LoVo (cell line): Measurements from ENCODE around the gene CCDC116.
"Not testable (repeated sequence)": the region's sequence is repeated elsewhere in the genome, so short reads cannot be mapped to it uniquely, and the experiment has no call there.

ENCODE experiments used
- DNase-seq: peaks from one replicate; pipeline ENCODE4 v3.0.0-alpha.2; 2016; ENCODE audit warnings: low spot score

CCDC116 gene

GRCh38 chr22:21609556-21610157 lies 22.9 kb upstream of the CCDC116 start:
- not testable (repeated sequence) for DNase-seq

DNA sequence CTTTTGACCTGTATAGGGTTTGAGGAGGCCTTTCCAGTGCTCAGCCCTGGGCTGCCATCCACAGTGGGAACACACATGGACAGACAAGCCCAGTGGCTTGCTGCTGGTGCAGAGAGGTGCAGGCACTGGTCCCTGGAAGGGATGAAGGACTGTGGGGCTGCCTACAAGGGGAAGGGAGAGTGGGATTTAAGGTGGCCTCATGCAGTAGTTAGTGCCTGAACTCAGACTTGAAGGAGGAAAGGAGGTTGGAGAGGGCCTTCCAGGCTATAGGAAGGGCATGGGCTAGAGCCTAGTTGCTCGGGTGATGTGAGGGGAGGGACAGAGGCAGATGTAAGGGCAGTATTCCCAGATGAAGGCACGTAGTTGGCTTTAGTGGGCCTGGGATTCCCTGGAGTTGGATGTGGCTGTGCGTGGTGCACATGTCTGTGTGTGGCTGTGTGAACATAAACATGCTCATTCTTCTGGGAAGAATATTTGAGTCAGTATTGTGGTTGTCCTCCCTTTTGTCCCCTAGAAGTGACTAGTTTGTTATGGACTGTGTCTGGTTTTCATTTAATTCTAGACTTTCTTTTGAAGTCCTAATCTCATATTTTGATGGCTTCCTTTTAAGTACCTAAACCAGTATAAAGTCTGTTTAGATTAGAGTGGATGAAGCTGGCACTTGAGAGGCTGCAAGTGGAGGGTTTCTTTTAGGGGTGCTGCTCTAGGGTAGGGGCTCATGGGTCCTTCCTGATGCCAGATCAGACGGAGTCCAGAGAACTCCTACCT lies 21.2 kb upstream of the CCDC116 start:
- DNase-seq = no peak

- DNase-seq = no peak
Measured at GRCh38 chr22:21612858-21613257, 19.7 kb upstream of the CCDC116 start.

GRCh38 chr22:21613553-21614233 lies 18.9 kb upstream of the CCDC116 start:
- no peak for DNase-seq

- DNase-seq = no peak
Measured at GRCh38 chr22:21615731-21616130, 16.8 kb upstream of the CCDC116 start.

DNA sequence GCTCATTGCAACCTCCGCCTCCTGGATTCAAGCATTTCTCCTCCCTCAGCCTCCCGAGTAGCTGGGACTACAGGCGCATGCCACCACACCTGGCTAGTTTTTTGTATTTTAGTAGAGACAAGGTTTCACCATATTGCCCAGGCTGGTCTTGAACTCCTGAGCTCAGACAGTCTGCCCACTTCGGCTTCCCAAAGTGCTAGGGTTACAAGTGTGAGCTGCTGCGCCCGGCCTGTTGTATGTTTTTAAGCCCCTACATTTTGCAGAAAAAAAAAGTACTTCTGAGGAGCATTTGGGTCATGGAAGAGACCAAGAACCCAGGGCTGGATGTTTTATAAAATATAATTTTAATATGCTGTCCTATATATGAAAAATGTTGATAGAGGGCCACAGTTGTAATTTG lies 15.2 kb upstream of the CCDC116 start:
- DNase-seq = not testable (repeated sequence)

DNA sequence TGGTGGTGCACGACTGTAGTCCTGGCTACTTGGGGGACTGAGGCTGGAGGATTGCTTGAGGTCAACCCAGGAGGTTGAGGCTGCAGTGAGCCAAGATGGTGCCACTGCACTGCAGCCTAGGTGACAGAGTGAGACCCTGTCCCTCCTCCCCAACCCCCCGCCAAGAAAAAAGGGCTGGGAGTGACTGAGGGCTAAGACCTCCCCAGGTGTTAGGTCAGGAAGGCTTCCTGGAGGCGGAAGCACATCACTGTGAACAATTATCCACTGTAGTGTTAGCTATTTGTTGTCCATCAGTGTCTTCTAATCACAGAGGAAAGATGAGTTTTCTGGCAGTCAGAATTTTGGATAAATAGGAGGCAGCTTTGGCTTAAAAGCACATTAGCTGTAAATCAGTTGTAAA lies 11.5 kb upstream of the CCDC116 start:
- no peak for DNase-seq

DNA sequence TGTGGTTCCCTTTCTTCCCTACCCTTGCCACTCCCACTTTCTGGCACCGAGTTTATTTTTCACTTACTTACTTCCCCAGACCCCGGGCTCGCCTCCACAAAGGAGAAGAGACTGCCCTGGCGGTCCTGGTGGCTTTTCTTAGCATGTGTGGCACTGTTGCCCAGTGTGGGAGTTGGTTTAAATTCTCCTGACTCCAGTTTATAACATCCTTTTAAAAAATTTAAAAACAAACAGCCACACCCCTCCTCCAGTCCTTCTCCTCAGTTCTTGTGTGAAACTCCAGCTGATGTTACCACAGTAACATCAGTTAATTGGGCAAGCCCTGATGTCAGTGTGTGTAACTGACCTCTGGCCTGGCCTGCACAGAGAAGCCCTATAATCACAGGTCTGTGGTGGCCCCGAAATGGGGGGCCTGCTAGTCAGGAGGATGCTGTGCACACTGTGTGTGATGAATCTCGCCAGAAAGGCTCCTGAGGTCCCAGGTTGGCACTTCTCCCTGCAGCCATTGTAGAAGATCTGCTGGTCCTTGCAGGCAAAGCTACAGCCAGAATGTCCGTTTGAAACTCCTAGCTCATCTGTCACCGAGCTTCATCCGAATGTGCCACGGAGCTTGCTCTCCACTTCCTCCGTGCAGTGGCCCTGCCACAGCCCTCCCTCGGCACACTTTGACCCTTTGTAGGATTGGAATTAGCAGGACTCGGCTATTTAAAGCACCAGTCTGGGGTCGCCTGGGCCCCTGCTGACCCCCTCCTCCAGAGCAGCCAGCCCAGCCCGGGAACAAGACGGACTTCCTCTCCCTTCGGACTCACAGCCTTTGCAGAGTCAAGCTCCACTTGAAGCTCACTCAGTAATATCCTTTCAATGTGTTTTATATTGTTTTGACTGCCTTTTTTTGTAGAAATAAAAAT lies 10.3 kb upstream of the CCDC116 start:
- no peak for DNase-seq

GRCh38 chr22:21622919-21623647 lies 9.5 kb upstream of the CCDC116 start:
- DNase-seq = no peak

DNA sequence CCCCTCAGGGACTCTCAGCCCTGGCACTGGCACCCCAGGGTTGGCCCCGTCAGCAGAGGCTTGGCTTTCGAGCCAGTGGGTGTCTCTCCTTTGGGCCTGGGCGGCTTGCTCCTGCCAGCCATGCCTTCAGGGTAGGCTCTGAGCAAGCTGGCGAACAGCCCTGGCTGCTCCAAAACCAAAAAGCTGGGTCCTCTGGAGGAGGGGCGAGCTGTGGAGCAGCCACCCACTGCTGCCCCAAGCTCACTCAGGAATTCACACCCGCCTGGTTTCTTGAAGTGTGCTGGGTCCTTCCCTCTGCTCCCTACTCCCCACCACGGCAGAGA lies 9.0 kb upstream of the CCDC116 start:
- DNase-seq = no peak

- DNase-seq = no peak
Measured at GRCh38 chr22:21624120-21624879, 8.3 kb upstream of the CCDC116 start.

DNA sequence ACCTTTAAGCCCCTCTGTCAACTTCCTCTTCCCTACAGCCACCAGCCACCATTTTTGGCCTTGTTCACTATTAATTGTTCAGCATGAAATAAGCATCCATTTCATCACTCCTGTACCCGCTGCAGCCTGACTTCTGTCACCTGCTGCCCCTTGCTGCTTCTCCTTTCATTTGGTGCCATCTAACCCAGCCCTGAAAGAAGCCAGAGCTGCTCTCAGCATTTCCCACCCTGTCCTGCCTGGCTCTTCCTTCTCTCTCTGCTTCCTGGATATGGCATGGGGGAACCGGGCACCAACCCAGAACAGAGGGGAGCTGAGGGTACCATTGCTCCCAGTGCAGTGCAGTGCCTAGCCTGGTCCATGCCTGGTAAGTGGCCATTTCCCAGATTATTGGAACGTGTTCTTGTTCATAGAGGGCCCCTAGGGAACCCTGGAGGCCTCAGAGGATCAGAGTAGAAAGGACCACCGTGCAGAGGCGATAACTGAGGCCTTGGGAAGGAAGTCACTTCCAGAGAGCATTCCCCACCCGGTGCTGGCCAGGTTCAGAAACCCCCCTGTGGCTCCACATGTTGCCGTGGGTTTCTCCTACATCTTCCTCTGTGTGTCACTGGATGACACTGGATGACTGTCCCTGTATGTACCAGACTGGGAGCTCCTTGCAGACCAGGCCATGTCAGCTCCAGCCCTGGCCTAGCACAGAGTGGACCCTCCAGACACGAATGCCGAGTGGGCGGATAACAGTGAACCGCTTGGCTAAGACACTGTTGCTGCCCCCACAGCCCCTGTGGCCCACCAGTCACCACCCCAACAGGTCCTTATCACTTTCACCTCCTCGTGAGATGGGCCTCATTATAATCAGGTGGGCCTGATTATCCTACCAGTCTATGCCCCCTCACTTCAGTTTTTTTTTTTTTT lies 7.4 kb upstream of the CCDC116 start:
- no peak for DNase-seq

DNA sequence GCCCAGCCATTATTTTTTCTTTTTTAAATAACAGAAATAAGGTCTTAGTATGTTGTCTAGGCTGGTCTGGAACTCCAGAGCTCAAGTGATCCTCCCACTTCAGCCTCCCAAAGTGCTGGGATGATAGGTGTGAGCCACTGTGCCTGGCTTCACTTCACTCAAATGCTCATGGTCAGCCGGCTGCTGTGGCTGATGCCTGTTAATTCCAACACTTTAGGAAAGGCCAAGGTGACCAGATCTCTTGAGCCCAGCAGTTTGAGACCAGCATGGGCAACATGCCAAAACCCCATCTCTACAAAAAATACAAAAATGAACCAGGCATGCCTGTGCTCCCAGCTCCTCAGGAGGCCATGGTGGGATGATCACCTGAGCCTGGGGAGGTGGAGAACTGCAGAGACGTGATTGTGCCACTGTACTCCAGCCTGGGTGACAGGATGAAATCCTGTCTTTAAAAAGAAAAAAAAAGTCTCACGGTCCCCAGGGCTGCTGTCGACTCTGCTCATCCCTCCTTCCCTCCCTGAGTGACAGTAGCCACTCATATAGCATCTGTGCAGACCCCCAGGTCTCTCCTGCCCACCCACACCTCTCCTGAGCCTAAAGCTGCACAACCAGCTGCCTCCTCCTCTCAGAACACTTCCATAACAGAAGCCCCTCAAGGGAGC lies 6.4 kb upstream of the CCDC116 start:
- no peak for DNase-seq

DNA sequence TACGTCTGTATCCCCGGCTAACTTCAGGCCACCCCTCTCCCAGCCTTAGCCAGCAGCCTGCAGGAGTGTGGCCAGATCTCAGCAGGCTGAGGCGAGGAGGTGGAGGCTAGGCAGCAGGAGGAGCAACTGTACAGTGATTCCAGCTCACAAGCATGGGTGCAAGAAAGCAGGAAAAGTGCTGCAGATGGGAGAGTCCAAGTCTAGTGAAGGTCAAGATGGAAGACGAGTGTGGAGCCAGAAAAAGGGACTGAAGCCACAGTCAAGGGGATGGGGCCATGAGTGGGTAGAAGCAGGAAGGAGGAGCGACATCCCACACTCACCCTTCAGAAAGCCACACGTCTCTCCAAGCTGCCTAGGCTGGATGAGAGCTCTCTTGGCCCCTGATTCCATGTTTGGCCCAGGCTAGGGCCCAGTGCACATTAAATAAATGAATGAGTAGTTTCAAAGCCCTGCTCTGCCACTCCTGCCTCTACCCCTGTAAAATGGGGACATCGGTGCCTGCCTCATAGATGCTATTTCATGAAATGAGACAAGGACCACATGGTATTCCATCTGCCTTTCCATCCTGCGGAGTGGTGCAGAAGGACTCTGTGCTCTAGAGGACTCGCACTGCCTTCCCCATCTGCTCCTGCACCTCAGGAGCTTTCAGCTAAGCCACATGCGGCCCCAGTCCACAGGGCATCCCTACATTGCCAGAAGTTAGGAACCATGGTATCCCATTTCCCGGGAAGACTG lies 5.7 kb upstream of the CCDC116 start:
- DNase-seq = no peak

DNA sequence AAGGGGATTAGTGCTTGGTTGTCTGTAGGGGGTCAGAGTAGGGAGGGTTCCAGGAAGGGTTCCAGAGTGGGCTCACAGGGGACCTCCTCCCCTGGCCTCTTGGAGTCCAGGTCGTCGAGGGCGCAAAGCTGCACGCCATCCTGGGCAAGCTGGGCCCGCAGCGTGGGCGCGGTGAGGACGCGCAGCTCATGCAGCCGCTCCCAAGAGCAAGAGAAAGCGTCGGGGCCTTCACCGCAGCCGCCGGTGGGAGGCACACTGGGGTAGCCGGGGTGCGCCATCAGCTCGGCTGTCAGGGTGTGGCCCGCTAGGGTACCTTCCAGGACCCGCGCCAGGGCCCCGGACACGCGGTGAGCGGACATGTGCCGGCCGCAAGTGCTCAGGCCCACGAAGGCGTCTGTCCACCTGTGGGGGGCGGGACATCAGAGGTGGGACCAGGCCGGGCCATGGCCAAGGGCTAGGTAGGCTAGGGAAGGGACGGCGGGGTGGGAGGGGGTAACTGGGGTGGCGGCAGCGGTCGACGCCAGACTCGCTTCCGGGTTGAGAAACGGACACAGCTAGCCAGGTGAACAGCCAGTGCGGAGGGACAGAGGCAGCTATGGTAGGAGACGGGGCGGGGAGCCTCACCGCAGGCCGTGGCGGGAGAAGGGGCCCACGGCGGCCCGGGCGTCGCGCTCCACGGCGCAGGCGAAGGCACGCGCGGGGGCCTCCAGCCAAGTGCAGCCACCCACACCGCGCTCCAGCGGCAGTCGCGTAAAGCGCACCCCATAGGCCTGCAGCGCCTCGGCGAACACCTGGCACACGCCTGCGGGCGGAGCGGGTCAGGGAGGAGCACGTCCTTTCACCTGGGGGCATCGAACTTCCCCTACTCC lies 3.9 kb upstream of the CCDC116 start:
- peak; percentile 22 for DNase-seq

DNA sequence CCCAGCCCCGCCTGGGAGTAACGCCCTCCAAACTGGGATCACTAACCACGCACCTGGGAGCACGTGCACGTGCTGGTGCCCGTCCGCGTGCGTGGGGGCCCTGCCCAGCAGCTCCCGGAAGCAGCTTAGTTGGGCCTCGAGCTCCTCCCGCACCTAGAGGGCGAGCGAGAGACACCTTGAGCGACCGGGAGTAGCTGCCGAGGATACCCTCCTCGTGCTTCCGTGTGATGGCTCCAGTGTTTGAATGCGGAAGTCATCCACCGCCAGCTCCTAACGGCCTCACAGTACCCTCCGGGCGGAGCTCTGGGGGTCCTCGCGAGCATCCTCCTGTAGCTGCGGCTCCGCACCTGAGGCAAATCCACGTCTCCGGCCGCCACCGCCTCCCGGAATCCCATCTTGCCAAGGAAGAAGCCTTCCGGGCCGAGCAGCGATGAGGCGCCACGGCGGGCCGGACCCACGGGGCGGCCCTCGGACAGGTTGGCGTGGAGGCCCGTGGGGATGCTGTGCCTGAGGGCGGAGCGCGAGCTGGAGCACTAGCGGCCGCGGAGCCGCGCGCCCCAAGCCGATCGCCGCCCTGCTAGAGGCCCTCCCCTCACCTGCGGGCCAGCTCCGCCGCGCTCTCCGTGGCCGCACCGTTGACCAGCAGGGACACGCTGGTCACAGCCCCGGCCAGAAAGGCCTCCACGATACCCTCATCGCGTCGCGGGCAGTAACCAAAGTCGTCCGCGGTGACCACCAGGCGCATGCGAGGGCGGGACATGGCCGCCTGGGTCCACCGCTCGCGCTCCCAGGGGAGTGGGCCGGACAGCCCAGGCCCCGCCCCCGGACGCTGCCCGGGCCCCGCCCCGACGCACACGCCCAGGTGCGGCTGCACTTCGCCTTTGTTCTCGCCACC lies 3.1 kb upstream of the CCDC116 start, which contains the start of gene YDJC:
Gene YDJC, minus strand, starts transcription at position 768 of the 895 bp plus-strand sequence. Its CDS starts 8 bp downstream, at position 760.
- DNase-seq = peak; percentile 96
